Forelimb muscle (tissue), 1 donor: ENCODE data around the gene ATAD3C. TPM values are rescaled to one million over a fixed set of nuclear protein-coding genes. Genes with fewer than 3 reads are reported as not detected.
"Not testable (repeated sequence)": the region's sequence is repeated elsewhere in the genome, so short reads cannot be mapped to it uniquely, and the experiment has no call there.

Source experiments
- DNase-seq: peaks from one replicate; pipeline ENCODE4 v3.0.0-alpha.2; 2013; ENCODE audit warnings: low read depth
- polyA plus RNA-seq: library from polyadenylated mRNA; unstranded; fragments of 120-200 nt; gene quantifications from one replicate; pipeline ENCODE4 v1.2.1, GENCODE V29; 2013; ENCODE audit not compliant: insufficient read length

The ATAD3C gene
- polyA plus RNA-seq, 1 donor: 0.30 TPM

- no peak for DNase-seq
Measured at GRCh38 chr1:1419363-1419812, 30.1 kb upstream of the ATAD3C start.

DNA sequence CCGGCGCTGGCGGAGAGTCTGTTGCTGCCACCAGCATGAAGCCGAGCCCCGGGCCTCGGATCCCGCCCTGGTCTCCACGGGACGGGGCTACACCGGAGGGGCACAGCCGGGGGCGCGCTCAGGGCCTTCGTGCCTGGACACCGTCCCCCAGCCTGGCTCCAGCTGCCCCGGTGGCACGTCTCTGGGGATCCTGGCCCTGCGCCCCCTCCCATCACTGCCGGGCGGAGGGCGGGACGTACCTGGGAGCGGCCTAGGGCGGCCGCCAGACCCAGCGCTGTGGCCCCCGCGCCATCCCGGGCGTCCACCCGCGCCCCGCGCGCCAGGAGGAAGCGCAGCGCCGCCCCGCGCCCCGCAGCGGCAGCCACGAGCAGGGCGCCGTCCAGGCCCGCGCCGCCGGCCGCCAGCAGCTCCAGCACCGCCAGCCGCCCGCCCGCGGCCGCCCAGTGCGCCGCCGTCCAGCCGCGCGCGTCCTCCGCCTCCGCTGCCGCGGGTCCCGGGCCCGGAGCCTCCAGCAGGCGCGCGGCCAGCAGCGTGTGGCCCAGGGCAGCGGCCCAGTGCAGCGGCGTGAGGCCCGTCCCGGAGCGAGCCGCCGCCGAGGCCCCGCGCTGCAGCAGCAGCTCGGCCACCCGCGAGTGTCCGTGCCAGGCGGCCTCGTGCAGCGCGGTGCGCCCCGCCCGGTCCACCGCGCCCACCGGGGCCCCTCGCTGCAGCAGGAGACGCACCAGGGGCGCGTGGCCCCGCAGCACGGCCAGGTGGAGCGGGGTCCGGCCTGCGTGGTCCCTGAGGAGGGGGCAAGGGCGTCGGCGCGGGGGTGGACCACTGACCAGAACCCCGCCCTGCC is 29.5 kb upstream of the ATAD3C start:
- no peak for DNase-seq

- DNase-seq: no peak
Measured at GRCh38 chr1:1420654-1421141, 28.8 kb upstream of the ATAD3C start.

DNA sequence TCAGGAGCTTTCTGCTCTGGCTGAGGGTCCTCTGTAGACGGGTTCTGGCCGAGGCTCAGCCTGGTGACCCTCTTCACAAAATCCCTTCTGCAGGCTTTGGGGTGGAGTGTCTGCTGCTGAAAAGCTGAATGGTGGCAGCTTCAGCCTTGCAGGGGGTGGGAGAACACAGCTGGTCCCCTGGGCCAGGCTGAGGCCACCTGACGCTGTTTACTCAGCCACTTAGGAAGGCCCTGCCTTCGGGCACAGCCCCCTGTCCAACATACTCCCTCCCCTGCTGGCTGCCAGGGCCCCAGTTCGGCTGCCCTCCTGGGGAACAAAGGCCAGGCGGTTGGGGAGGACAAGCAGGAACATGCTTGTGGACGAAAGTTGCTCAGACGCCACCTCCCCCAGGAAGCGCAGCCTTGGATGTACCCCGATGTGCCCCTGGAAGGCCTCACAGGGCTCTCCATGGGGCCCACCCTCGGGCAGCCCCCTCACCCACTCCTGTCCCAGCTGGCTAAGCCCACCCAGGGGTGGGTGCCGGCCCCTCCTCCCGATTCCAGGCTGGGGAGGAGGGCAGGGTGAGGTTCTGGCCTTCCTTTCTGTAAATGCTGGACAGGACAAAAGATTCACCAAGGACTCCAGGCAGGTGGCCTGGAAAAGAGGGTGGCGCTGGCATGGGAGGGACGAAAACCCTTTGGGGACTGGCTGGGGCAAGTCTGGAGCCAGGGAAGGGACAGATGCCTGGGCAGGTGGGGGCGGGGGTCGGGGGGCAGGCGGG is 28.2 kb upstream of the ATAD3C start, which contains the start of gene ANKRD65:
Gene ANKRD65 (minus strand): TSS at position 130 of the 760 bp plus-strand sequence. CDS start 271 bp downstream, outside the sequence.
- no peak for DNase-seq

- DNase-seq: no peak
Measured at GRCh38 chr1:1421907-1422464, 27.5 kb upstream of the ATAD3C start.

GRCh38 chr1:1422465-1423244 is 26.8 kb upstream of the ATAD3C start:
- DNase-seq: no peak

- DNase-seq: no peak
Measured at GRCh38 chr1:1423245-1423597, 26.3 kb upstream of the ATAD3C start.

GRCh38 chr1:1424707-1425106 is 24.8 kb upstream of the ATAD3C start:
- no peak for DNase-seq

DNA sequence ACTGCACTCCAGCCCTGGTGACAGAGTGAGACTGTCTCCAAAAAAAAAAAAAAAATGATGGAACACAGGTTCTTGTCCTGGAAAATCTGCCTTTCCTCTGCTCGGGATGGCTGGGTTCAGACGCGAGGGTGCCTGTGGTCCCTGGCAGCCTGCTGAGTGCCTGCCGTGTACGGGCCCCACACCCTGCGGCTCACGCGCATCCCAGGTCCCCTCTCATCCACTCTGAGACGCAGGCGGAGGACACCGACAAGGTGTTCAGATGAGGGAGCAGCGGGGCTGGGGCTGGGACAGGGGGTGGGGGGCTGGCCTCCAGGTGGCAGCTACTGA is 24.1 kb upstream of the ATAD3C start:
- DNase-seq: no peak

DNA sequence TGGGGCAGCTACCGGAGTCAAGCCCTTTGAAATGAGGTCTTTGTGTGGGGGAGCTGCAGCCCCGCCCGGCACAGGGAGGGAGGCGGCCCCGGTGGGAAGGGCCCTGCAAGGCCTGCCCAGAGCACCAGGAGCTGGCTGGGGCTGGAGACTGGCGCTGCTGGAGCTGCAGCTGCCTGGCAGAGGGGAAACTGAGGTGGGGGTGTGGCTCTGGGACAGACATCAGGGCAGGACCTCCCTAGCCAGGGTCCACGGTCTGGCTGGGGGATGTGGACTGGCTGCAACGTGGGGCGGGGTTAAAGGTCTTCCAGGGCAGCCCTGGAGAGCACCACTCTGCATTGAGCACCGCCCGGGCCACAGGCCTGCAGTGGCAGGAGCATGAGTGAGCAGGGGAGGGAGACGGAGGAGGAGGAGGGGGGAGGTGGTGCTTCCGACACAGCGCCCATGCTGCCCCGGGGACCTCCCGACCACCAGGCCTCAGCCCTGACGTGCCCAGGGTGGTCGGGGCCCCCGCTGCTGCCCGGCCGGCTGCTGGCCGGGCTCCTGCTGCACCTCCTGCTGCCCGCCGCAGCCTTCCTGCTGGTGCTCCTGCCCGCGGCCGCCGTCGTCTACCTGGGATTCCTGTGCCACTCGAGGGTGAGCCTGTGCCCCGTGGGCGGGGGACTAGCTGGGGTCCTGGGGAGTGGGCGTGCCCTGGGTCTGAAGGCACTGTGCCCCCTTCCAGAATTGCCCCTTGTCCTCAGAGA is 23.6 kb upstream of the ATAD3C start:
- no peak for DNase-seq

GRCh38 chr1:1426496-1427105 is 22.9 kb upstream of the ATAD3C start:
- no peak for DNase-seq

GRCh38 chr1:1427106-1427819 is 22.2 kb upstream of the ATAD3C start:
- DNase-seq: no peak

DNA sequence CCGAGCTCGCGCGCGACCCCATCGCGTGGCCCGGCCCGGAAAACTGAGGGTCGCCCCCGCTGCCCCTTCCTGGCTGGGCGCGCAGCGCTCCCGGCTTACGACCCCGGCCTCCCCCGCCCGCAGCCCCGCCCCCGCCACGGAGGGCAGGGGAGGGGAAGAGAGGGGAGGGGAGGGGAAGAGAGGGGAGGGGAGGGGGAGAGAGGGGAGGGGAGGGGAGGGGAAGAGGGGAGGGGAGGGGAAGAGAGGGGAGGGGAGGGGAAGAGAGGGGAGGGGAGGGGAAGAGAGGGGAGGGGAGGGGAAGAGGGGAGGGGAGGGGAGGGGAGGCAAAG is 21.7 kb upstream of the ATAD3C start:
- DNase-seq: no peak

DNA sequence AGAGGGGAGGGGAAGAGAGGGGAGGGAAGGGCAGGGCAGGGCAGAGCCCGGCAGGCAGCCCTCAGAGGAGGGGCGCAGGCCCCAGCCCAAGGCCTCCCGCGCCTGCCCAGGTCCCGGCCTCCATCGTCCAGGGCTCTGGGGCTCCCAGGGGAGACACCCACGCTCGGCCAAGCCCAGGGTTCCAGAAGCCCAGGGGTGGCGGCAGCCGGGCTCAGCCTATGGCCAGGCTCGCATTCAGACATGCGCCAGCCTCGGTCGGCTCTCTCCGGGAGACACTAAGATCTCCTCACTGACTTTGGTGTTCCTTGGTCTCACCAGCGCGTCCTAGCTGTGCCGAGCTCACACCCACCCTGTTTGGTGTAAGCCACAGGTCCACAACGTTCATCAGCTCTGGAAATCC is 21.3 kb upstream of the ATAD3C start:
- no peak for DNase-seq

- DNase-seq: not testable (repeated sequence)
Measured at GRCh38 chr1:1428967-1429366, 20.5 kb upstream of the ATAD3C start.

- no peak for DNase-seq
Measured at GRCh38 chr1:1429671-1430073, 19.8 kb upstream of the ATAD3C start.

- DNase-seq: no peak
Measured at GRCh38 chr1:1430114-1430982, 19.1 kb upstream of the ATAD3C start.

- DNase-seq: no peak
Measured at GRCh38 chr1:1430992-1431844, 18.3 kb upstream of the ATAD3C start.
